GM12872 (cell line): ENCODE measurements around the gene CARMIL1.

Experiments
- CTCF ChIP-seq: IDR thresholded peaks from 3 replicates; pipeline ENCODE4 v1.5.1; 2011; ENCODE audit warnings: low read depth, mild to moderate bottlenecking, low read length, moderate library complexity; ENCODE audit not compliant: insufficient read depth

The CARMIL1 gene

GRCh38 chr6:25623879-25624278 is 344.7 kb downstream of the CARMIL1 start:
- TF ChIP-seq CTCF: no peak

- no peak for TF ChIP-seq CTCF
These were observed 347.8 kb downstream of the CARMIL1 start for GRCh38 chr6:25627001-25627400.

- TF ChIP-seq CTCF: no peak
These were observed 349.5 kb downstream of the CARMIL1 start for GRCh38 chr6:25628471-25629197.

GRCh38 chr6:25629198-25629576 is 350.0 kb downstream of the CARMIL1 start:
- no peak for TF ChIP-seq CTCF

- TF ChIP-seq CTCF: no peak
These were observed 351.5 kb downstream of the CARMIL1 start for GRCh38 chr6:25630508-25631278.

GRCh38 chr6:25635886-25636317 is 356.7 kb downstream of the CARMIL1 start:
- no peak for TF ChIP-seq CTCF

- TF ChIP-seq CTCF: no peak
These were observed 358.0 kb downstream of the CARMIL1 start for GRCh38 chr6:25637211-25637610.
